Mucosa of descending colon (tissue), 3 donors: ENCODE results near the gene PIGA. TPM values are rescaled to one million over a fixed set of nuclear protein-coding genes. Genes with fewer than 3 reads are reported as not detected.

ENCODE experiments used
- ATAC-seq: fragments of 200-7000 bp; cut with Tn5 transposase; one replicate; pipeline ENCODE4 v1.9.1; 2020; ENCODE audit warnings: mild to moderate bottlenecking, moderate library complexity
- DNase-seq, 3 donors: peaks; one replicate each; pipeline ENCODE4 v3.0.0-alpha.2; 2020
- H3K36me3 ChIP-seq: fragments of 200-600 bp; one replicate; pipeline ENCODE4 v1.8.0; 2021; ENCODE audit warnings: low read depth, mild to moderate bottlenecking
- H3K4me1 ChIP-seq: fragments of 200-600 bp; one replicate; pipeline ENCODE4 v1.8.0; 2021; ENCODE audit warnings: low read depth, mild to moderate bottlenecking
- H3K4me3 ChIP-seq: fragments of 200-600 bp; one replicate; pipeline ENCODE4 v1.8.0; 2021; ENCODE audit warnings: mild to moderate bottlenecking
- H3K9me3 ChIP-seq: fragments of 200-600 bp; one replicate; pipeline ENCODE4 v1.8.0; 2021; ENCODE audit warnings: mild to moderate bottlenecking
- intact Hi-C, 2 donors: fragments of 100-400 bp; cut with DNase I in 1 of 2; cut with micrococcal nuclease in 1 of 2; formaldehyde crosslinking; loops; one replicate each; pipeline versions ENCODE4 v1.11.0 to v1.11.1; 2022; cut with DNase I, micrococcal nuclease
- total RNA-seq, 3 donors: library from RNA; stranded (reverse); fragmentation: NEBNext Ultra II Directional in 2 of 3; extraction: Animal tissue kit (Norgen Biotek cat#: 25700) in 2 of 3; gene quantifications; one replicate each; pipeline versions ENCODE4 v1.2.1 to v1.2.4, GENCODE V29; 2021 to 2023
- TF ChIP-seq, protein P1 (sequence below): fragments of 200-600 bp; IDR thresholded peaks from one replicate; pipeline ENCODE4 v1.8.0; 2022; ENCODE audit warnings: antibody characterized with exemption, mild to moderate bottlenecking
- donor health status: DM: no; HTN: no; CAD: no; lungs with moderate emphysema.
- donor health status: DM: no; HTN: no; CAD: no.
- donor health status: DM: no; HTN: yes; CAD: no.

PIGA gene
- total RNA-seq, 3 donors from 2014 or later, result 11.7 to 14.1 (median 12.6) TPM

DNA sequence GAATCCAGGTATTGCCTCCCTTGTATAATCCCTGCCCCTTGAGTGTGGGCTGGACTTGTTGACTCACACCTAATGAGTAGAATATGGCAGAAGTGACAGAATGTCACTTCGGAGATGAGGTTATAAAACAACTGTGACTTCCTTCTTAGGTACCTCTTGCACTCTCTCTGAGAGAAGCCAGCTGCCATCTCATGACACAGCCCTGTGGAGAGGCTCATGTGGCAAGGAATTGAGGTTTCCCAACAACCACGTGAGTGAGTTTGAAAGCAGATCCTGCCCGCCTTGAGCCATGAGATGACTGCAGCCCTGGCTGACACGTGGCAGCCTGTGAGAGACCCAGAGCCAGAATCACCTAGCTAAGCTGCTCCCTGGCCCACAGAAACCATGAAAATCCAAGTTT is 33.4 kb downstream of the PIGA start:
- DNase-seq (peak in 1 of 3 donors; percentile 38), ATAC-seq (peak; percentile 91)
- no peaks in the 10 kb centered on the region for H3K36me3 ChIP-seq
- TF ChIP-seq, protein P1, sequence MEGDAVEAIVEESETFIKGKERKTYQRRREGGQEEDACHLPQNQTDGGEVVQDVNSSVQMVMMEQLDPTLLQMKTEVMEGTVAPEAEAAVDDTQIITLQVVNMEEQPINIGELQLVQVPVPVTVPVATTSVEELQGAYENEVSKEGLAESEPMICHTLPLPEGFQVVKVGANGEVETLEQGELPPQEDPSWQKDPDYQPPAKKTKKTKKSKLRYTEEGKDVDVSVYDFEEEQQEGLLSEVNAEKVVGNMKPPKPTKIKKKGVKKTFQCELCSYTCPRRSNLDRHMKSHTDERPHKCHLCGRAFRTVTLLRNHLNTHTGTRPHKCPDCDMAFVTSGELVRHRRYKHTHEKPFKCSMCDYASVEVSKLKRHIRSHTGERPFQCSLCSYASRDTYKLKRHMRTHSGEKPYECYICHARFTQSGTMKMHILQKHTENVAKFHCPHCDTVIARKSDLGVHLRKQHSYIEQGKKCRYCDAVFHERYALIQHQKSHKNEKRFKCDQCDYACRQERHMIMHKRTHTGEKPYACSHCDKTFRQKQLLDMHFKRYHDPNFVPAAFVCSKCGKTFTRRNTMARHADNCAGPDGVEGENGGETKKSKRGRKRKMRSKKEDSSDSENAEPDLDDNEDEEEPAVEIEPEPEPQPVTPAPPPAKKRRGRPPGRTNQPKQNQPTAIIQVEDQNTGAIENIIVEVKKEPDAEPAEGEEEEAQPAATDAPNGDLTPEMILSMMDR, result no peak
- no peak overlapping the region for H3K4me3 ChIP-seq
- intact Hi-C loops, result no loop called here
- H3K4me1 ChIP-seq, result no peaks in the 10 kb centered on the region
- H3K9me3 ChIP-seq, result no peaks in the 10 kb centered on the region

DNA sequence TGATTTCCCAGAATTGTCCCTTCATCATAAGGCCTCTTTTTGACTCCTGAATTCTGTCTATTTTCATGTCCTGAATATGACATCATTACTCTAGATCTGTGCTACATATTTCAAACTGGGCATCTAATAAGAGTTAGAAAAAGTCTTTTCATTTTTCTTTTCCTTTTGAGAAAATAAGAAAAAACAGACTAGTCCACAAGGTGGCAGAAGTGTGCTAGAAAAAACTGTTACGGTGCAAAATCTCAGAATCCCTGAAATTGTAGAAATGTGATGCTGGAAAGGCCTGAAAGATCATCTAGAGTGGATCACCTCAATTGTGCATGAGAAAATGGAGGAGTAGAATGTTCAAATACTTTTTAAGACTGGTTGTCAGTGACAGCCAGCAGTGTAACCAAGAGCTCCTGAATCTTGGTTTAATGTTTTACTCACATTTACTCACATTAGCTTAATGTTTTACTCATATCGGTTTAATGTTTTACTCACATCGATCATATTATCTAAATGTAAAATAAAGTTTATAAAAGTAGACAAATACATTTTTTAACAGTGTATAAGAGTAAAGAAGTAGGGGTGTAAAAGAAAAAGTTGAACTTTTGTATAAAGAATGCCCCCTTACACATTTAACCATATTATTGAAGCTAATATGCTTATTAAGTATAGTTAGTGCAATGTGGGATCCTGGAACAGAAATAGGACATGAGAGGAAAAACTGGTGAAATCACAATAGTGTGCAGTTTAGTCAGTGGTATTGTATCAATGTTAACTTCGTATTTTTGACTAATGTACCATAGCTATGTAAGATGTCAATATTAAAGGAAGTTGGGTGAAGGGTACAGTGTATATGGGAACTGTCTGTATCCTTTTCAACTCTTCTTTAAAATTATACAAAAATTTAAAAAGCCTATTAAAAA is 35.1 kb downstream of the PIGA start:
- peak; percentile 56 for ATAC-seq

DNA sequence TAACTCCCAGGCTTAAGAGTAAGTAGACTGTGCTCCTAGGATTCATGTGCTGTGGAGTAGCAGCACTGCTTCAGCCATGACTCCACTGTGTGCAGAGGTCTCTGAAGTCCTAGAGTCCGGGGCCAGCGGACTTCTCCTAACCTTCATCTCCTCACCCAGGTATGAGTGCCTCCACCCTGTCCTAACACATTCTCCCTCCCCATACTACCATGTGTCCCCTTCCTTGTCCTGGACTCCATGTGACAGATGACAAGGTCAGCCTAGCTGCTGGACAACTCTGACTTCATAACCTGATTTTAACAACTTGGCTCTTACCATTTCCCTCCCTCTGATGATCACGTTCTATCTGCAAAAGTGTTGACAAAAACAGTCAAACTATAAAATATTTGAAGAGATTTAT is 36.5 kb downstream of the PIGA start:
- no peak overlapping the region for H3K4me3 ChIP-seq
- no peaks in the 10 kb centered on the region for H3K4me1 ChIP-seq
- TF ChIP-seq, protein P1, result no peak
- H3K36me3 ChIP-seq, result no peaks in the 10 kb centered on the region
- H3K9me3 ChIP-seq, result no peaks in the 10 kb centered on the region
- ATAC-seq (no peak), DNase-seq (no peak)
- intact Hi-C loops, result no loop called here

More for the DNA sequence above, 35.1 kb downstream of the PIGA start:
- H3K4me1 ChIP-seq, result no peaks in the 10 kb centered on the region
- peak in 1 of 3 donors; percentile 7 for DNase-seq
- H3K4me3 ChIP-seq, result no peak overlapping the region
- no peaks in the 10 kb centered on the region for H3K36me3 ChIP-seq
- intact Hi-C loops, result no loop called here
- TF ChIP-seq, protein P1, result no peak
- no peaks in the 10 kb centered on the region for H3K9me3 ChIP-seq

DNA sequence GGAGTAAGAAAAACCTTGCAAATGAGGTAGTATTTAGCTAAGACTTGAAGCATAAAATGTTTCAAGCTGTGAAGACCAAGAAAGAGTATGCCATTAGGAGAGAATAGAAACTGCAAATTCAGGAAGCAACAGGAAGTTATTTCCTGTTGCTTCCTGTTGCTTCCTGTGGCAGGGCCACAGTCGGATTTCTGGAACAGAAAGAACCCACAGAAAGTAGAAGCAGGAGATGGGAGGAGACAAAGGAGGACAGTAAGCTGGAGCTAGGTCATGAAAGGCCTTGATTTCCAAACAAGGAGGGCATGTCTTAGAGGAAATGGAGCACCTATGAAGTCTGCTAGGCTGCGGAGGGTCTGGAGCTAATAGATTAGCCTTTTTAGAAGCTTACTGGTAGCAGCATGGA is 37.1 kb downstream of the PIGA start:
- TF ChIP-seq, protein P1, result no peak
- intact Hi-C loops, result no loop called here
- Histone ChIP-seq H3K36me3 (no peaks in the 10 kb centered on the region), H3K4me3 (no peak overlapping the region), H3K4me1 (no peaks in the 10 kb centered on the region), H3K9me3 (no peaks in the 10 kb centered on the region)
- DNase-seq (no peak), ATAC-seq (no peak)

DNA sequence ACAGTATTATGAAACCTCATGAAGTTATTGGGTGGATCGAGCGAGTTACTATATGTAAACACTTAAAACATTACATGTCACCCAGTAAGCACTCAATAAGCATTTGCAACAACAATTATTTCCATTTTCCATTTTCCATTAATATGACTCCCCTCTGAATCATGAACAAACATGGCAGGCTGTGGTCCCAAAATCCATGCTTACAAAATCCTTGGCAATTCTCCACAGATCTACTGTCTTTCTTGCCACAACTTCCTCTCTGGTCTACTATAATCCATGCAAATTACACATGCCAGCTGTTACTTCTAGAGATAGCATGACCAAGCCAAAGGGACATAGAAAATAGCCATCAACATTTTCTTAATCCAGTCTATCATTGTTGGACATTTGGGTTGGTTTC is 41.9 kb downstream of the PIGA start:
- no peak overlapping the region for H3K4me3 ChIP-seq
- intact Hi-C loops, result no loop called here
- DNase-seq (no peak), ATAC-seq (no peak)
- H3K4me1 ChIP-seq, result no peaks in the 10 kb centered on the region
- H3K9me3 ChIP-seq, result no peaks in the 10 kb centered on the region
- TF ChIP-seq, protein P1, result no peak
- H3K36me3 ChIP-seq, result no peaks in the 10 kb centered on the region
